ENCODE measurements around the gene CHST2. TPM values are rescaled to one million over a fixed set of nuclear protein-coding genes. Genes with fewer than 3 reads are reported as not detected.

Gene CHST2
- total RNA-seq, 1 experiment from 2014 or later = 1.7 TPM

GRCh38 chr3:143105170-143105569, 14.4 kb upstream of the CHST2 start:
- DNase-seq (ENCODE audit: low read depth, low spot score) = no peak
- TF ChIP-seq POLR2A (IDR thresholded peaks at IDR 0.05; ENCODE audit: borderline replicate concordance, extremely low read depth, insufficient read depth, insufficient read length) (no peak), FOSL1 (IDR thresholded peaks at IDR 0.05; ENCODE audit: low read depth) (no peak), REST (IDR thresholded peaks at IDR 0.05; ENCODE audit: low read depth) (no peak), TCF7L2 (IDR thresholded peaks at IDR 0.05; ENCODE audit: borderline replicate concordance, extremely low read depth, insufficient read depth, insufficient read length) (no peak), CBX3 (IDR thresholded peaks at IDR 0.05; ENCODE audit: low read depth) (peak; percentile 80; the same call in 1 of the 2 replicates), EZH2 (IDR thresholded peaks at IDR 0.05) (no peak), EGR1 (IDR thresholded peaks at IDR 0.05; ENCODE audit: low read depth) (no peak), ZFX (IDR thresholded peaks at IDR 0.05) (no peak)
- BruUV-seq (replicated peaks) = no TSS peak

More at GRCh38 chr3:143105170-143105569, 14.4 kb upstream of the CHST2 start:
- Histone ChIP-seq H3K4me2 (ENCODE audit: low read length) (no peak overlapping the region), H3K9me2 (ENCODE audit: insufficient read depth) (no peaks in the 10 kb centered on the region), H3K4me3 (replicated peaks in 1 of 2; ENCODE audit: low read depth in 1 of 2, low read length in 2 of 2) (no peak overlapping the region), H2AFZ (ENCODE audit: low read depth, low read length, poor library complexity, severe bottlenecking) (no peak overlapping the region), H3K27ac (ENCODE audit: low read depth, low read length) (no peak overlapping the region), H3K9ac (ENCODE audit: low read length) (no peak overlapping the region), H3K4me1 (ENCODE audit: control insufficient read depth in 1 of 2, insufficient read depth in 2 of 2, low read length in 2 of 2) (no peaks in the 10 kb centered on the region), H3K27me3 (ENCODE audit: insufficient read depth, low read length) (no peaks in the 10 kb centered on the region), H4K20me1 (ENCODE audit: insufficient read depth) (no peaks in the 10 kb centered on the region), H3K36me3 (ENCODE audit: control insufficient read depth in 1 of 2, insufficient read depth in 2 of 2, low read length in 2 of 2) (no peaks in the 10 kb centered on the region), H3K79me2 (ENCODE audit: insufficient read depth, low read length) (no peaks in the 10 kb centered on the region), H3K9me3 (ENCODE audit: control insufficient read depth in 1 of 2, insufficient read depth in 1 of 2, low read depth in 1 of 2, low read length in 2 of 2) (peaks cover 0 to 8% of the 10 kb centered on the region in 2 experiments; a peak in 2 of 4 replicates)
- intact Hi-C loops (cut with micrococcal nuclease) = no loop called here
- ATAC-seq = no peak
- ChIA-PET POLR2A (no interaction called here), CTCF (no interaction called here), RAD21 (ENCODE audit: low non-redundant PET in 1 of 2, low total read pairs in 2 of 2, uncharacterized antibody in 2 of 2, unreplicated experiment in 2 of 2) (no interaction called here)
